GM12873 (cell line): Measurements from ENCODE around the gene ACSBG1.

Source experiments
- TF ChIP-seq, protein P1 (sequence below): IDR thresholded peaks from 2 replicates; pipeline ENCODE4 v1.5.1; 2012; ENCODE audit warnings: low read depth, mild to moderate bottlenecking, moderate library complexity, low read length, control low read depth; ENCODE audit not compliant: insufficient read depth; ENCODE audit errors: missing control alignments

ACSBG1 gene

DNA sequence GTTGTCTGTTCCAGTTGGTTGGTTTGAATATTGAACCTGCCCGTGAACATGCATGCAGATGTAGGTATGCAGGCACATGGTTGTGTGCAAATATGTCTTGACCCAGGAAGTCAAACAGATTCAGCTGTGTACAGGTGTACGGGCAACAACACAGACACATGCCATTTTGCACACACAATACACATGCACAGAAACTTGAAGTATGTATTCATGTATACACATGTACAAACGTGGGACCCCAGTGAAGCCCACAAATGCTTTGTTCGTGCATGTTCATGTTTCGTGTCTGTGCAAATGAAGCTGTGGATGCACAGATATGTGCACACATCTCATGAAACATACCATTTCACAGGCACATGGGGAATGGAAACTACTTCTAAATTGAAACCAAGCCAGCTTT, 54.5 kb downstream of the ACSBG1 start:
- TF ChIP-seq, protein P1, sequence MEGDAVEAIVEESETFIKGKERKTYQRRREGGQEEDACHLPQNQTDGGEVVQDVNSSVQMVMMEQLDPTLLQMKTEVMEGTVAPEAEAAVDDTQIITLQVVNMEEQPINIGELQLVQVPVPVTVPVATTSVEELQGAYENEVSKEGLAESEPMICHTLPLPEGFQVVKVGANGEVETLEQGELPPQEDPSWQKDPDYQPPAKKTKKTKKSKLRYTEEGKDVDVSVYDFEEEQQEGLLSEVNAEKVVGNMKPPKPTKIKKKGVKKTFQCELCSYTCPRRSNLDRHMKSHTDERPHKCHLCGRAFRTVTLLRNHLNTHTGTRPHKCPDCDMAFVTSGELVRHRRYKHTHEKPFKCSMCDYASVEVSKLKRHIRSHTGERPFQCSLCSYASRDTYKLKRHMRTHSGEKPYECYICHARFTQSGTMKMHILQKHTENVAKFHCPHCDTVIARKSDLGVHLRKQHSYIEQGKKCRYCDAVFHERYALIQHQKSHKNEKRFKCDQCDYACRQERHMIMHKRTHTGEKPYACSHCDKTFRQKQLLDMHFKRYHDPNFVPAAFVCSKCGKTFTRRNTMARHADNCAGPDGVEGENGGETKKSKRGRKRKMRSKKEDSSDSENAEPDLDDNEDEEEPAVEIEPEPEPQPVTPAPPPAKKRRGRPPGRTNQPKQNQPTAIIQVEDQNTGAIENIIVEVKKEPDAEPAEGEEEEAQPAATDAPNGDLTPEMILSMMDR = no peak

DNA sequence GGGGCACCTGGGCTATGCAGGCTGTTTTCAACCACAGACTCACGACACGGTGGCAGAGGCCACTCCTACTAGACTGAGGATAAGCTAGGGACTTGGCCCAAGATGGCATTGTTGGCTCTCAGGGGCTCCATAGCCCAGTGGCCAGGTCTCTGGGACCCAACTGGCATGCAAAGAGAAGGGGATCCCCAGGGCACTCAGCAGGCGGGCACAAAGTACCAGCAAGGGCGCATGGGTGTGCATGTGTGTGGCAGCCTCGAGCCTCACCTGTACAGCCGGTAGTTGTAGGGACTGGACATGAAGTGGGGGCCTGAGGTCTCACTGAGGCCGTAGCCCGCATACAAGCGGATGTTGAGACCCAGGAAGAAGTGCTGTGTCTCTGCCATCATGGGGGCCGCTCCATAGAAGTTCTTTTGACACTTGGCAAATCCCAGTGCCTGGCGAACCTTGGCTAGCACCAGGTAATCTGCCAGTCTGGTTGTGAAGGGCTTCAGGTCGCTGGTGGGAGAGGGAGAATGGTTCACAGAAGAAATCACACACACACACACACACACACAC, 55.0 kb downstream of the ACSBG1 start:
- TF ChIP-seq, protein P1 = no peak

DNA sequence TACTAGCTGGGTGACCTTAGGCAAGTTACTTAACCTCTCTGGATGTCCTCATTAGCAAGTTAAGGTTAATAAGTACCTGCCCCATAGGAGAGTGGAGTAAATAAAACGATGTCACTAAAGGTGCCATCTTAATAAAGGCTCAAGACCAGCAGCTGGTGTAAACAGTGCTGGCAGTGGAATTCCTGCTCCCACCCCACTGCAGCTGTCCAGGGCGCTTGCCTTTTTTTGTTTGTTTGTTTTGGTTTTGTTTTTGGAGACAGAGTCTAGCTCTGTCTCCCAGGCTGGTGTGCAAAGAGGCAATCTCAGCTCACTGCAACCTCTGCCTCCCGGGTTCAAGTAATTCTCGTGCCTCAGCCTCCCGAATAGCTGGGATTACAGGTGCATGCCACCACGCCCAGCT, 56.3 kb downstream of the ACSBG1 start:
- TF ChIP-seq, protein P1 = no peak

DNA sequence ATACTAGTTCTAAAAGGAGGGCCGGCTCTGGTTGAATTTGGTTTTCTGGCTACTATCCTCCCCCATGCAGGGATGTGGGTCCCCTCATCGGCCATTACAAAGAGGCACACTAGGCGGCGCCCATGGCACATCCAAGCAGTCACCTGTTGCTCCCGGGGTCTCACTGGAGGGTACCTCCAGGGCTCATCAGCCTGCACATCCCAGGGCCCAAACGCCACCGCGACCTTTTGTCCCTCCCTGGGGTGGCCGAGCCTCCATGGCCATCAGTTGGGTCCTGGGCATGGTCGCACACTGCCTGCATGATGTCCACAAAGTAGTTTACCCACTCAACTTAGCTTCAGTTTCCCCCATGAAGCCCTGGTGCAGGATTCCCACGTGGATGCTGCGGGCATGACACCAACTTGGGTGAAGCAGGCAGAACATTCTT, 56.9 kb downstream of the ACSBG1 start:
- TF ChIP-seq, protein P1 = peak; percentile 78

DNA sequence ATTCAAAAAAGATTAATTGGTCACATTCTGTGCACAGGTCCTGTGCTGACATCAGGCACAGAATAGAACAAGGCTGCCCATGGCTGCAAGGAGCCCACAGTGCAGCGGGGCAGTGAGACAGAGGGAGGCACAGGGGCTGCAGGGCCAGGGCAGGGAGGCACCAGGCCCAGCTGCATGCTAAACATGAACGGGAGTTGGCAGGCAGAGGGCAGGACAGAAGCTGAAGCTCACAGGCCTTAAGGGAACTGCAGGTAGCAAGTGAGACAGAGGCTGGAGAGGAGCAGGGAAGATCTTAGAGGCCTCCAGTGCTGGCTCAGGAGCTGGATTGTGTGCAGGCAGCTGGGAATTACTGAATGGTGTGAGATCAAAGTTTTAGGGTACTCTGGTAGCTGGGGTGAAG, 59.0 kb downstream of the ACSBG1 start:
- TF ChIP-seq, protein P1 = no peak

DNA sequence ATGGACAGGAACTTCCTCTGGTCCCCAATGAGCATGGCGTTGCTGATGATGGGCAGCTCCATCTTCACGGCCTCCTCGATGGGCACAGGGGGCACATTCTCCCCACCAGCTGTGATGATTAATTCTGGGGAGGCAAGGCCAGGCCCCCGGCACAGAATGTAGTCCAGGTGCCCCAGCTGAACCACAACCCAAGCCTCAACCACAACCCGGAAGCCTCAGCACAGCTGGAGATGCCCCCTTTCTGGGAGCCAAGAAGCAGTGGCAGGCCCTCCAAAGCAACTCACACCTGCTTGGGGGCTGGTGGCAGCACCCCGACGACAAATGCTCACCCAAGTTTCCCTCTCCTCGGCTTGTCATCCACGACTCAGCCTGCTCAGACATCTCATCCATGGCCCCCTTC, 60.0 kb downstream of the ACSBG1 start:
- TF ChIP-seq, protein P1 = no peak

DNA sequence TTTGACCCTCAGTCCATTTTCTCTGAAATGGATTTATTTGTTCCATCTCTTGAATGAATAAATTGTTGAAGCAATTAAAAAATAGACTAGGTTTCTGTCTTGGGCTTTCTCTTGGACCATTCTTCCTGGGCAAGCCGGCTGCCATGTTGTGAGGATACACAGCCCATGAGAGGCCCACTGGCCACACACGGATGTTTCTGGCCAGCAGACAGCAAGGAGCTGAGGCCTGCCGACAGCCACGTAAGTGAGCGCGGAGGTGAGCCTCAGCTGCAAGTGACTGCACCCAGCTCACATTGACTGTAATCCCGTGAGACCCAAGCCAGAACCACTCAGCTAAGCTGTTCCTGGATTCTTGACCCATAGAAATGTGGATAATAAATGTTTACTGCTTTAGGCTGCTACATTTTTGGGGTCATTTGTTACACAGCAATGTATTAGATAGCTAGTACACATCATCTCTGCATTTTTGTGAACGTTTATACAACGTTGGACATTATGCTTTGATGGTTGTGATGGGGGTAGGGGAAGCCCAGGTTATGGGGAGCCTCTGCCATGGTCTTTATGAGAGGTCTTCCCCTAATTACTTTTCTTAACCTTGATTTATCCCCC, 62.4 kb downstream of the ACSBG1 start:
- TF ChIP-seq, protein P1 = no peak
